H1 (cell line): ENCODE results near the gene PPP2R2C. TPM values are rescaled to one million over a fixed set of nuclear protein-coding genes. Genes with fewer than 3 reads are reported as not detected.

Experiments used
- CTCF ChIA-PET: fragments of 300-600 bp; sonication (Branson Sonifier 250); formaldehyde crosslinking; loops from one replicate; lab custom pipeline; 2021; ENCODE audit not compliant: partially characterized antibody; lab: Charles Lee
- POLR2A ChIA-PET: fragments of 300-600 bp; sonication (Branson Sonifier 250); formaldehyde crosslinking; loops from one replicate; lab custom pipeline; 2021; ENCODE audit warnings: inconsistent platforms; ENCODE audit not compliant: partially characterized antibody; lab: Charles Lee
- DNase-seq, 2 experiments: peaks; one replicate each; pipeline versions ENCODE4 v3.0.0 to v3.0.0-alpha.2; 2010 to 2022; ENCODE audit warnings: low spot score in 2 of 2, low read depth in 1 of 2, mixed read lengths in 1 of 2
- FAIRE-seq: peaks from 2 replicates; lab custom pipeline; 2011; peaks lifted over from hg19 to GRCh38; lab: Jason Lieb, UNC
- H2AFZ ChIP-seq: 2 replicates; pipeline ENCODE4 v1.8.1; 2012; ENCODE audit warnings: low read length, inconsistent platforms
- H2AK5ac ChIP-seq: 2 replicates; pipeline ENCODE4 v1.6.1; 2013; ENCODE audit warnings: low read depth, low read length
- H2BK120ac ChIP-seq: replicated peaks from 2 replicates; pipeline ENCODE3; 2013; ENCODE audit warnings: low read depth, low read length, inconsistent platforms
- H2BK12ac ChIP-seq: 2 replicates; pipeline ENCODE4 v1.6.1; 2013; ENCODE audit warnings: low read depth, low read length
- H2BK15ac ChIP-seq: 2 replicates; pipeline ENCODE4 v1.6.1; 2013; ENCODE audit warnings: low read length
- H2BK20ac ChIP-seq: 2 replicates; pipeline ENCODE4 v1.6.1; 2013; ENCODE audit warnings: low read length
- H2BK5ac ChIP-seq: 2 replicates; pipeline ENCODE4 v1.6.1; 2013; ENCODE audit warnings: low read depth, low read length
- H3K14ac ChIP-seq: 2 replicates; pipeline ENCODE4 v1.6.1; 2013; ENCODE audit warnings: inconsistent platforms; ENCODE audit not compliant: insufficient read length
- H3K18ac ChIP-seq: 2 replicates; pipeline ENCODE4 v1.6.1; 2013; ENCODE audit warnings: low read length; ENCODE audit errors: extremely low read depth
- H3K23ac ChIP-seq: 2 replicates; pipeline ENCODE4 v1.6.1; 2013; ENCODE audit warnings: inconsistent platforms; ENCODE audit not compliant: insufficient read length
- H3K23me2 ChIP-seq: 2 replicates; pipeline ENCODE4 v1.6.1; 2013; ENCODE audit warnings: low read depth, low read length
- H3K27ac ChIP-seq: 2 replicates; pipeline ENCODE4 v1.6.1; 2011; ENCODE audit warnings: low read depth, low read length, inconsistent platforms
- H3K27me3 ChIP-seq, 4 experiments: replicated peaks in 1 of 4; 1 replicate in 1 of 4; 2 replicates in 3 of 4; pipeline versions ENCODE4 v1.6.1 to v1.8.1; 2011 to 2013; ENCODE audit warnings: low read length in 3 of 4, mild to moderate bottlenecking in 3 of 4, inconsistent platforms in 2 of 4, mixed read lengths in 2 of 4, moderate library complexity in 1 of 4; ENCODE audit not compliant: control insufficient read depth in 3 of 4, insufficient read depth in 3 of 4; ENCODE audit errors: extremely low read depth in 1 of 4
- H3K36me3 ChIP-seq, 4 experiments: 2 replicates each; pipeline versions ENCODE4 v1.6.1 to v1.8.1; 2011 to 2013; ENCODE audit warnings: mild to moderate bottlenecking in 4 of 4, low read length in 3 of 4, moderate library complexity in 2 of 4, control low read depth in 1 of 4, inconsistent platforms in 1 of 4; ENCODE audit not compliant: insufficient read depth in 4 of 4, control insufficient read depth in 2 of 4
- H3K4ac ChIP-seq: replicated peaks from 2 replicates; pipeline ENCODE3; 2013; ENCODE audit warnings: low read length, low read depth, mixed read lengths, inconsistent platforms; ENCODE audit not compliant: insufficient read length
- H3K4me1 ChIP-seq, 4 experiments: replicated peaks in 1 of 4; 1 replicate in 1 of 4; 2 replicates in 3 of 4; pipeline versions ENCODE4 v1.6.1 to v1.8.1; 2011 to 2013; ENCODE audit warnings: low read length in 3 of 4, inconsistent platforms in 2 of 4, mixed read lengths in 1 of 4; ENCODE audit not compliant: insufficient read depth in 4 of 4, control insufficient read depth in 3 of 4
- H3K4me2 ChIP-seq, 2 experiments: 2 replicates each; pipeline versions ENCODE4 v1.6.1 to v1.8.1; 2011 to 2013; ENCODE audit warnings: low read depth in 2 of 2, low read length in 2 of 2, control low read depth in 1 of 2, inconsistent platforms in 1 of 2, mild to moderate bottlenecking in 1 of 2; ENCODE audit not compliant: insufficient read depth in 1 of 2
- H3K4me3 ChIP-seq, 4 experiments: fragments of 200-600, 300-600 bp in 1 of 4; sonication (generic), shearing (Covaris generic), sonication (Bioruptor Twin) in 1 of 4; 2 replicates each; pipeline versions ENCODE4 v1.5.1 to v1.8.1; 2011 to 2016; ENCODE audit warnings: low read length in 4 of 4, low read depth in 3 of 4, control low read depth in 2 of 4, inconsistent platforms in 2 of 4, mild to moderate bottlenecking in 2 of 4, mixed read lengths in 1 of 4, moderate library complexity in 1 of 4; ENCODE audit not compliant: insufficient read depth in 2 of 4; ENCODE audit errors: extremely low read depth in 1 of 4
- H3K56ac ChIP-seq: replicated peaks from 2 replicates; pipeline ENCODE3; 2013; ENCODE audit warnings: low read depth, mild to moderate bottlenecking, mixed read lengths, low read length, inconsistent platforms; ENCODE audit not compliant: insufficient read length
- H3K79me1 ChIP-seq: 2 replicates; pipeline ENCODE4 v1.6.1; 2013; ENCODE audit warnings: low read depth, low read length, control low read depth
- H3K79me2 ChIP-seq, 2 experiments: 2 replicates each; pipeline versions ENCODE4 v1.6.1 to v1.8.1; 2012 to 2013; ENCODE audit warnings: low read length in 2 of 2, mild to moderate bottlenecking in 2 of 2, inconsistent platforms in 1 of 2; ENCODE audit not compliant: insufficient read depth in 2 of 2, control insufficient read depth in 1 of 2
- H3K9ac ChIP-seq, 4 experiments: replicated peaks in 1 of 4; 1 replicate in 1 of 4; 2 replicates in 3 of 4; pipeline versions ENCODE4 v1.6.1 to v1.8.1; 2011 to 2013; ENCODE audit warnings: low read depth in 3 of 4, low read length in 3 of 4, control low read depth in 2 of 4, mild to moderate bottlenecking in 2 of 4, moderate library complexity in 2 of 4, inconsistent platforms in 1 of 4; ENCODE audit errors: extremely low read depth in 1 of 4
- H3K9me3 ChIP-seq, 2 experiments: 2 replicates each; pipeline versions ENCODE4 v1.6.1 to v1.8.1; 2012 to 2013; ENCODE audit warnings: mild to moderate bottlenecking in 2 of 2, moderate library complexity in 2 of 2, control low read depth in 1 of 2, inconsistent platforms in 1 of 2, low read depth in 1 of 2, low read length in 1 of 2, mixed read lengths in 1 of 2; ENCODE audit not compliant: insufficient read depth in 2 of 2
- H4K20me1 ChIP-seq, 2 experiments: replicated peaks in 1 of 2; 2 replicates each; pipeline versions ENCODE3 to v1.8.1; 2011 to 2013; ENCODE audit warnings: inconsistent platforms in 2 of 2, low read length in 2 of 2, mild to moderate bottlenecking in 1 of 2; ENCODE audit not compliant: insufficient read depth in 2 of 2, control insufficient read depth in 1 of 2
- H4K5ac ChIP-seq: 2 replicates; pipeline ENCODE4 v1.6.1; 2013; ENCODE audit warnings: low read length, low read depth, mixed read lengths, inconsistent platforms; ENCODE audit not compliant: insufficient read length
- H4K8ac ChIP-seq: 2 replicates; pipeline ENCODE4 v1.8.0; 2013; ENCODE audit warnings: mild to moderate bottlenecking, moderate library complexity, low read length, inconsistent platforms; ENCODE audit not compliant: insufficient read depth; ENCODE audit errors: extremely low read depth
- H4K91ac ChIP-seq: replicated peaks from 2 replicates; pipeline ENCODE3; 2013; ENCODE audit warnings: low read length, mixed read lengths, inconsistent platforms; ENCODE audit not compliant: insufficient read length
- ATF3 ChIP-seq: IDR thresholded peaks from 2 replicates; pipeline ENCODE4 v1.6.1; 2011; ENCODE audit warnings: low read depth, mild to moderate bottlenecking, low read length; ENCODE audit not compliant: insufficient read depth
- KDM1A ChIP-seq: fragments of 200-600, 300-600 bp; sonication (generic); IDR thresholded peaks from 2 replicates; pipeline ENCODE4 v1.7.1; 2016; ENCODE audit warnings: mild to moderate bottlenecking, low read length, borderline replicate concordance
- SP2 ChIP-seq: IDR thresholded peaks from 2 replicates; pipeline ENCODE4 v1.6.1; 2012; ENCODE audit warnings: mild to moderate bottlenecking, low read length, inconsistent platforms
- ZNF274 ChIP-seq: IDR thresholded peaks from 2 replicates; pipeline ENCODE4 v1.7.0; 2012; ENCODE audit warnings: low read length, borderline replicate concordance; ENCODE audit errors: extremely low read depth
- WGBS, 2 experiments: shearing (Covaris generic) in 1 of 2; methylation state at CpG; one replicate each; pipeline versions ENCODE4 v1.1.6 to v1.1.7; 2013 to 2015; ENCODE audit warnings: low lambda C conversion rate in 2 of 2, mixed read lengths in 2 of 2, inconsistent platforms in 1 of 2, low coverage in 1 of 2, missing lambda C conversion rate in 1 of 2; ENCODE audit not compliant: insufficient replicate concordance in 2 of 2, insufficient coverage in 1 of 2, insufficient read length in 1 of 2; ENCODE audit errors: extremely low coverage in 1 of 2, missing lambda C conversion rate in 1 of 2; 5-methylcytosine and 5-hydroxymethylcytosine counted together
- polyA plus RNA-seq, 7 experiments: library from polyadenylated mRNA; depleted of rRNA in 3 of 7; stranded (reverse) in 5 of 7; unstranded in 2 of 7; fragments of >200 nt in 5 of 7; fragments of 200-250 nt in 2 of 7; gene quantifications; 1 replicate in 5 of 7; 2 replicates in 1 of 7; 4 replicates in 1 of 7; pipeline versions ENCODE4 v1.2.1 to v1.2.3, GENCODE V29; 2011 to 2013; ENCODE audit warnings: missing spikeins in 2 of 7, mixed read lengths in 2 of 7
- total RNA-seq: library from RNA; stranded (reverse); fragmentation: NEBNext Ultra II Directional; extraction: Animal tissue kit (Norgen Biotek cat#: 25700); gene quantifications from 2 replicates; pipeline ENCODE4 v1.2.1, GENCODE V29; 2021

PPP2R2C gene
- total and polyA plus RNA-seq, 2 of the 8 experiments (the other 6 are each of a cell fraction or from before 2014, with no cell fraction given), result 6.4 TPM

- H4K91ac ChIP-seq, result no peak overlapping the region
- peak overlapping the region; percentile 80; the same call in 1 of the 2 replicates for H2BK12ac ChIP-seq
- 0 out of 2 replicates have a peak overlapping the region, but pooled peaks have one; percentile 66 for H2BK20ac ChIP-seq
- no peak overlapping the region for H2AFZ ChIP-seq
- no peak overlapping the region for H3K4ac ChIP-seq
- no peak overlapping the region for H3K56ac ChIP-seq
- H2BK15ac ChIP-seq, result no peak overlapping the region
- 93% methylated on average over 11 of the region's 11 CpGs; no CpG with 5 or more reads in 1 of the 2 experiments for WGBS, 2 experiments
- H3K9me3 ChIP-seq, result no peaks in the 10 kb centered on the region
- no peak overlapping the region; the same call in 1 of the 2 replicates for H3K18ac ChIP-seq
- no peak overlapping the region for H4K8ac ChIP-seq
- CTCF ChIA-PET, result interaction anchor here (0.6 to 2.6 kb wide), 10 partner anchors 9 to 154 kb away, joined by 3 to 11 read pairs (median 3); no protein-coding TSS in a partner anchor
- no peak overlapping the region for H3K4me2 ChIP-seq
- H3K4me1 ChIP-seq, result peaks cover 0 to 13% (median 8%) of the 10 kb centered on the region in 4 experiments; a peak in 6 of 7 replicates
- peaks cover 10 to 31% (median 24%) of the 10 kb centered on the region in 4 experiments for H3K27me3 ChIP-seq
- H3K14ac ChIP-seq, result no peak overlapping the region
- H3K23ac ChIP-seq, result no peak overlapping the region
- H3K79me1 ChIP-seq, result no peaks in the 10 kb centered on the region
- H2AK5ac ChIP-seq, result no peak overlapping the region
- no peaks in the 10 kb centered on the region for H3K79me2 ChIP-seq
- no peaks in the 10 kb centered on the region for H4K20me1 ChIP-seq
- no peak overlapping the region for H4K5ac ChIP-seq
- FAIRE-seq (no peak), DNase-seq (peak in 1 of 2 experiments; percentile 30)
- H2BK120ac ChIP-seq, result no peak overlapping the region
- no peak overlapping the region for H3K9ac ChIP-seq
- no peak overlapping the region for H3K4me3 ChIP-seq
- no peak overlapping the region for H3K27ac ChIP-seq
- H2BK5ac ChIP-seq, result peak overlapping the region; percentile 49; the same call in 1 of the 2 replicates
- H3K36me3 ChIP-seq, result no peaks in the 10 kb centered on the region
- H3K23me2 ChIP-seq, result peaks cover 12% of the 10 kb centered on the region; the same call in 1 of the 2 replicates
- POLR2A ChIA-PET, result no interaction called here
- no peak for TF ChIP-seq ATF3
- TF ChIP-seq ZNF274, result no peak
- TF ChIP-seq SP2, result no peak
- TF ChIP-seq KDM1A, result no peak
Measured at GRCh38 chr4:6475492-6476020, 3.1 kb upstream of the PPP2R2C start.
